BE2C (cell line): ENCODE data around the gene RETREG1.

Experiments
- DNase-seq: peaks from one replicate; pipeline ENCODE4 v3.0.0-alpha.2; 2020
- H3K27me3 ChIP-seq: fragments of 250-450 bp; sonication (Bioruptor Pico); 2 replicates; pipeline ENCODE4 v1.5.1; 2020; ENCODE audit warnings: mild to moderate bottlenecking
- H3K36me3 ChIP-seq: fragments of 250-450 bp; sonication (Bioruptor Pico); 2 replicates; pipeline ENCODE4 v1.5.1; 2020; ENCODE audit warnings: mild to moderate bottlenecking
- H3K4me1 ChIP-seq: fragments of 250-450 bp; sonication (Bioruptor Pico); 2 replicates; pipeline ENCODE4 v1.5.1; 2020
- H3K4me3 ChIP-seq: 2 replicates; pipeline ENCODE4 v1.5.1; 2011; ENCODE audit warnings: low read depth, low read length
- H3K9me3 ChIP-seq: fragments of 250-450 bp; sonication (Bioruptor Pico); 2 replicates; pipeline ENCODE4 v1.5.1; 2020
- TF ChIP-seq, protein P1 (sequence below): IDR thresholded peaks from 2 replicates; pipeline ENCODE4 v1.5.1; 2012; ENCODE audit warnings: mild to moderate bottlenecking, low read depth, low read length

The RETREG1 gene

GRCh38 chr5:16574789-16575721, 41.7 kb downstream of the RETREG1 start:
- TF ChIP-seq, protein P1, sequence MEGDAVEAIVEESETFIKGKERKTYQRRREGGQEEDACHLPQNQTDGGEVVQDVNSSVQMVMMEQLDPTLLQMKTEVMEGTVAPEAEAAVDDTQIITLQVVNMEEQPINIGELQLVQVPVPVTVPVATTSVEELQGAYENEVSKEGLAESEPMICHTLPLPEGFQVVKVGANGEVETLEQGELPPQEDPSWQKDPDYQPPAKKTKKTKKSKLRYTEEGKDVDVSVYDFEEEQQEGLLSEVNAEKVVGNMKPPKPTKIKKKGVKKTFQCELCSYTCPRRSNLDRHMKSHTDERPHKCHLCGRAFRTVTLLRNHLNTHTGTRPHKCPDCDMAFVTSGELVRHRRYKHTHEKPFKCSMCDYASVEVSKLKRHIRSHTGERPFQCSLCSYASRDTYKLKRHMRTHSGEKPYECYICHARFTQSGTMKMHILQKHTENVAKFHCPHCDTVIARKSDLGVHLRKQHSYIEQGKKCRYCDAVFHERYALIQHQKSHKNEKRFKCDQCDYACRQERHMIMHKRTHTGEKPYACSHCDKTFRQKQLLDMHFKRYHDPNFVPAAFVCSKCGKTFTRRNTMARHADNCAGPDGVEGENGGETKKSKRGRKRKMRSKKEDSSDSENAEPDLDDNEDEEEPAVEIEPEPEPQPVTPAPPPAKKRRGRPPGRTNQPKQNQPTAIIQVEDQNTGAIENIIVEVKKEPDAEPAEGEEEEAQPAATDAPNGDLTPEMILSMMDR, result no peak
- no peaks in the 10 kb centered on the region for H3K9me3 ChIP-seq
- no peaks in the 10 kb centered on the region for H3K27me3 ChIP-seq
- peaks cover 33% of the 10 kb centered on the region for H3K4me1 ChIP-seq
- no peak overlapping the region for H3K4me3 ChIP-seq
- no peaks in the 10 kb centered on the region for H3K36me3 ChIP-seq
- no peak for DNase-seq

- Histone ChIP-seq H3K4me3 (no peak overlapping the region), H3K36me3 (no peaks in the 10 kb centered on the region), H3K27me3 (no peaks in the 10 kb centered on the region), H3K9me3 (no peaks in the 10 kb centered on the region), H3K4me1 (peaks cover 29% of the 10 kb centered on the region)
- TF ChIP-seq, protein P1, result no peak
- no peak for DNase-seq
Measured at GRCh38 chr5:16573401-16573800, 43.4 kb downstream of the RETREG1 start.

DNA sequence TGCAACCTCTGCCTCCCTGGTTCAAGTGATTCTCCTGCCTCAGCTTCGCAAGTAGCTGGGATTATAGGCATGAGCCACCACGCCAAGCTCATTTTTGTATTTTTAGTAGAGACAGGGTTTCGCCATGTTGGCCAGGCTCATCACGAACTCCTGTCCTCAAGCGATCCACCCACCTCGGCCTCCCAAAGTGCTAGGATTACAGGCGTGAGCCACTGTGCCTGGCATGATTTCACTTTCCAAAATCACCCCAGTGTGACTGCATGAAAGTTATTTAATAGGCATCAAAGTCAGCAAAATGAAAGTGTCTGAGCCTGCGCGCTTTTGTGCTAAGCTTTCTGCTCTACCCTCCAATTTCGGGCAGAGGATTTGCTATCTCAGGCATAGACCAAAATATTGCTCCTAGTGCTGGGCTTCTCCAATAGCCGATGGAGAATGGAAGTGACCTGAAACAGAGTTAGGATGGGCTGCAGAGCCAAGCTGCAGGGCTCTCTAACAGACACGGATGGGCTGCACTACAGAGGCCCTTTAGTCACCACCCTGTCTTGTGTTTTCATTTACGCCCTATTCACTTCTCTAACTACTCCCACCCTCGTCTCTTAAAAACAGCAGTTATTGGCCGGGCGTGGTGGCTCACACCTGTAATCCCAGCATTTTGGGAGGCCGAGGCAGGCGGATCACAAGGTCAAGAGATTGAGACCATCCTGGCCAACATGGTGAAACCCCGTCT, 44.3 kb downstream of the RETREG1 start:
- Histone ChIP-seq H3K9me3 (no peaks in the 10 kb centered on the region), H3K4me3 (no peak overlapping the region), H3K36me3 (no peaks in the 10 kb centered on the region), H3K27me3 (no peaks in the 10 kb centered on the region), H3K4me1 (peaks cover 21% of the 10 kb centered on the region)
- DNase-seq, result no peak
- TF ChIP-seq, protein P1, result no peak

GRCh38 chr5:16571016-16571415, 45.8 kb downstream of the RETREG1 start:
- TF ChIP-seq, protein P1, result no peak
- Histone ChIP-seq H3K4me3 (no peak overlapping the region), H3K27me3 (no peaks in the 10 kb centered on the region), H3K9me3 (no peaks in the 10 kb centered on the region), H3K36me3 (no peaks in the 10 kb centered on the region), H3K4me1 (peaks cover 20% of the 10 kb centered on the region)
- DNase-seq, result no peak

DNA sequence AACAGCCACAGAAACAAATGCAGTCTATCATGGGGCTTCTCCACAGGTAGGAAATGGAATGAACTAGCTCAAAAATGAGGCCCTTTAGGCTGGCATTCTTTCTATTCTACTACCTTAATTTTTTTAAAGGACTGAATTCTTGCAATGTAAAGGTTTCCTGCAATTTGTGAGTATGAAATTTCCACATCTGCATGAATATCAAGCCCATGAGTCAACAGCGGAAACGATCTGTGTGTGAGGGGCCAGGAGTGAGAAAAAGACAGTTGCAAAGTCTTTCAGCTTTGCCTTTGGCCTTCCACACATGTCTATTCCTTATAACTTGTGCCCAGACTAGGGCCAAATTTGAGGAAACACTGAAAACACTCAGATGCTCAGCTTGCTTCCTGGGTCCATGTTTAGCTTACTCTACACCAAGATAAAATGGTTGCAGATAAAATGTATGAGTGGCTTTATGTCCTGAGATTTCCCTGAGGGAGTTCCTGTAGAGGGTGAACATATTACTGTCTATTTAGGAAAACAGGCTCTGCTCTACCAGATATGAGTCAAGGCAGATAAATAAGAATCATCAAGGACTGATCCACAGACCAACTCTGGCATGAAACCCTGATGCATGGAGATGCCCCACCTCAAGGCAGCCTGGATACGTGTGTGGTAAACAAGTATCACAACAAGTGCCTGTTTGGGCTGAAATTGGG, 46.5 kb downstream of the RETREG1 start:
- Histone ChIP-seq H3K4me1 (peaks cover 20% of the 10 kb centered on the region), H3K4me3 (no peak overlapping the region), H3K27me3 (no peaks in the 10 kb centered on the region), H3K36me3 (no peaks in the 10 kb centered on the region), H3K9me3 (no peaks in the 10 kb centered on the region)
- TF ChIP-seq, protein P1, result no peak
- DNase-seq, result no peak
